PC-9 (cell line): Measurements from ENCODE around the gene CAMTA1. TPM values are rescaled to one million over a fixed set of nuclear protein-coding genes. Genes with fewer than 3 reads are reported as not detected.

Source experiments
- BruUV-seq: library from RNA; stranded (reverse); fragments of 400-500 nt; replicated peaks from 2 replicates; lab custom pipeline; 2021; lab: Mats Ljungman, UMichigan
- CTCF ChIA-PET: fragments of 300-600 bp; sonication (Branson Sonifier 250); formaldehyde crosslinking; loops from one replicate; lab custom pipeline; 2022; ENCODE audit warnings: antibody characterized with exemption; lab: Charles Lee
- POLR2A ChIA-PET: fragments of 300-600 bp; sonication (Branson Sonifier 250); formaldehyde crosslinking; loops from one replicate; lab custom pipeline; 2022; ENCODE audit warnings: antibody characterized with exemption; ENCODE audit not compliant: unreplicated experiment; lab: Charles Lee
- DNase-seq, 2 experiments: peaks; one replicate each; pipeline versions ENCODE4 v3.0.0 to v3.0.0-alpha.2; 2015 to 2022; ENCODE audit warnings: mixed read lengths in 1 of 2
- H2AFZ ChIP-seq: fragments of 200-600 bp; sonication (generic); 2 replicates; pipeline ENCODE4 v1.8.1; 2017; ENCODE audit warnings: antibody characterized with exemption
- H3F3A ChIP-seq: fragments of 200-600 bp; sonication (generic); 2 replicates; pipeline ENCODE4 v1.8.1; 2017; ENCODE audit warnings: antibody characterized with exemption, mild to moderate bottlenecking, low read depth; ENCODE audit not compliant: insufficient read depth
- H3K27ac ChIP-seq: fragments of 200-600 bp; sonication (generic); 2 replicates; pipeline ENCODE4 v1.6.1; 2016; ENCODE audit warnings: mixed run types
- H3K27me3 ChIP-seq: fragments of 200-600 bp; sonication (generic); 2 replicates; pipeline ENCODE4 v1.6.1; 2016; ENCODE audit warnings: low read depth, mixed run types; ENCODE audit not compliant: insufficient read depth
- H3K36me3 ChIP-seq: fragments of 200-600 bp; sonication (generic); 2 replicates; pipeline ENCODE4 v1.6.1; 2016; ENCODE audit warnings: low read depth, mixed run types
- H3K4me1 ChIP-seq: fragments of 200-600 bp; sonication (generic); replicated peaks from 2 replicates; pipeline ENCODE4 v1.6.1; 2016; ENCODE audit warnings: mixed run types; ENCODE audit not compliant: insufficient read depth
- H3K4me2 ChIP-seq: fragments of 200-600 bp; sonication (generic); 2 replicates; pipeline ENCODE4 v1.6.1; 2017; ENCODE audit warnings: mixed run types
- H3K4me3 ChIP-seq: fragments of 200-600 bp; sonication (generic); 2 replicates; pipeline ENCODE4 v1.6.1; 2016; ENCODE audit warnings: mixed run types
- H3K79me2 ChIP-seq: fragments of 200-600 bp; sonication (generic); 2 replicates; pipeline ENCODE4 v1.6.1; 2017; ENCODE audit warnings: low read depth, mixed run types
- H3K9me2 ChIP-seq: fragments of 200-600 bp; sonication (generic); 2 replicates; pipeline ENCODE4 v1.8.1; 2017; ENCODE audit warnings: mild to moderate bottlenecking; ENCODE audit not compliant: insufficient read depth
- H3K9me3 ChIP-seq: fragments of 200-600 bp; sonication (generic); 2 replicates; pipeline ENCODE4 v1.8.1; 2016; ENCODE audit warnings: low read depth; ENCODE audit not compliant: insufficient read depth
- H4K20me1 ChIP-seq: fragments of 200-600 bp; sonication (generic); 2 replicates; pipeline ENCODE4 v1.8.1; 2017; ENCODE audit not compliant: insufficient read depth
- CTCF ChIP-seq: fragments of 200-600 bp; sonication (generic); conservative IDR thresholded peaks from 2 replicates; pipeline ENCODE4 v1.6.1; 2017; ENCODE audit warnings: mixed run types, antibody characterized with exemption, mild to moderate bottlenecking, moderate library complexity
- EZH2 ChIP-seq: fragments of 200-600 bp; sonication (generic); IDR thresholded peaks from 2 replicates; pipeline ENCODE4 v1.8.0; 2017; ENCODE audit warnings: antibody characterized with exemption, low read depth
- intact Hi-C: fragments of 100-400 bp; cut with micrococcal nuclease; formaldehyde crosslinking; loops from one replicate; pipeline ENCODE4 v1.10.0; 2022; ENCODE audit not compliant: unreplicated experiment
- total RNA-seq: library from RNA; stranded (reverse); gene quantifications from 2 replicates; pipeline ENCODE4 v1.2.3, GENCODE V29; 2021

The CAMTA1 gene
- total RNA-seq, 1 experiment from 2014 or later = 72.3 TPM

GRCh38 chr1:7527733-7528045 is 742.4 kb downstream of the CAMTA1 start:
- Histone ChIP-seq H4K20me1 (no peaks in the 10 kb centered on the region), H3K9me3 (no peaks in the 10 kb centered on the region), H3K9me2 (no peaks in the 10 kb centered on the region), H3K36me3 (no peaks in the 10 kb centered on the region), H3K4me2 (no peak overlapping the region), H3K4me1 (no peaks in the 10 kb centered on the region), H3K27me3 (peaks cover 42% of the 10 kb centered on the region), H2AFZ (no peak overlapping the region), H3K4me3 (no peak overlapping the region), H3F3A (no peaks in the 10 kb centered on the region), H3K27ac (no peak overlapping the region), H3K79me2 (no peaks in the 10 kb centered on the region)
- ChIA-PET POLR2A (no interaction called here), CTCF (no interaction called here)
- DNase-seq = no peak
- no TSS peak for BruUV-seq
- no peak for TF ChIP-seq EZH2
- no peak for TF ChIP-seq CTCF
- intact Hi-C loops = no loop called here

- Histone ChIP-seq H3K27me3 (peaks cover 46% of the 10 kb centered on the region), H3K9me2 (no peaks in the 10 kb centered on the region), H2AFZ (no peak overlapping the region), H3K27ac (no peak overlapping the region), H3F3A (no peaks in the 10 kb centered on the region), H3K9me3 (no peaks in the 10 kb centered on the region), H4K20me1 (no peaks in the 10 kb centered on the region), H3K36me3 (no peaks in the 10 kb centered on the region), H3K79me2 (no peaks in the 10 kb centered on the region), H3K4me3 (no peak overlapping the region), H3K4me1 (no peaks in the 10 kb centered on the region), H3K4me2 (no peak overlapping the region)
- no peak for DNase-seq
- CTCF ChIA-PET = no interaction called here
- BruUV-seq = no TSS peak
- no peak for TF ChIP-seq CTCF
- TF ChIP-seq EZH2 = no peak
- POLR2A ChIA-PET = no interaction called here
- intact Hi-C loops = no loop called here
Observed at GRCh38 chr1:7528386-7529198, 743.3 kb downstream of the CAMTA1 start.

- no peaks in the 10 kb centered on the region for H3K9me3 ChIP-seq
- CTCF ChIA-PET = no interaction called here
- H3K27me3 ChIP-seq = peaks cover 50% of the 10 kb centered on the region
- POLR2A ChIA-PET = interaction anchor here (0.6 kb wide), 1 partner anchor 1216 kb away, joined by 3 read pairs; no protein-coding TSS in a partner anchor
- H3K79me2 ChIP-seq = no peaks in the 10 kb centered on the region
- H3K36me3 ChIP-seq = no peaks in the 10 kb centered on the region
- TF ChIP-seq CTCF (no peak), EZH2 (no peak)
- H3K4me2 ChIP-seq = no peak overlapping the region
- intact Hi-C loops = no loop called here
- no peaks in the 10 kb centered on the region for H4K20me1 ChIP-seq
- no peaks in the 10 kb centered on the region for H3F3A ChIP-seq
- H2AFZ ChIP-seq = no peak overlapping the region
- no peak for DNase-seq
- no peak overlapping the region for H3K4me3 ChIP-seq
- H3K27ac ChIP-seq = no peak overlapping the region
- BruUV-seq = no TSS peak
- no peaks in the 10 kb centered on the region for H3K9me2 ChIP-seq
- H3K4me1 ChIP-seq = no peaks in the 10 kb centered on the region
Observed at GRCh38 chr1:7529917-7530316, 744.7 kb downstream of the CAMTA1 start.
